ENCODE measurements around the gene TSPO2.
"Not testable (repeated sequence)": the region's sequence is repeated elsewhere in the genome, so short reads cannot be mapped to it uniquely, and the experiment has no call there.

Gene TSPO2

GRCh38 chr6:41042226-41043055 is at the start of gene TSPO2:
TSPO2 (plus strand) TSS chr6:41042467; CDS start chr6:41042986, 519 bp downstream.
- DNase-seq = no peak

GRCh38 chr6:40992746-40993145 is 49.5 kb upstream of the TSPO2 start:
- DNase-seq = no peak

GRCh38 chr6:40996591-40997233 is 45.6 kb upstream of the TSPO2 start:
- DNase-seq = no peak

- DNase-seq = peak; percentile 66
Observed at GRCh38 chr6:40997234-40997957, 44.9 kb upstream of the TSPO2 start.

- DNase-seq = no peak
Observed at GRCh38 chr6:40998661-40999060, 43.6 kb upstream of the TSPO2 start.

- DNase-seq = peak; percentile 44
Observed at GRCh38 chr6:40999569-40999968, 42.7 kb upstream of the TSPO2 start.

GRCh38 chr6:41000248-41000647 is 42.0 kb upstream of the TSPO2 start:
- DNase-seq = no peak

- no peak for DNase-seq
Observed at GRCh38 chr6:41002168-41002567, 40.1 kb upstream of the TSPO2 start.

- DNase-seq = peak; percentile 46
Observed at GRCh38 chr6:41006217-41006616, 36.0 kb upstream of the TSPO2 start.

- DNase-seq = not testable (repeated sequence)
Observed at GRCh38 chr6:41006980-41007379, 35.3 kb upstream of the TSPO2 start.

GRCh38 chr6:41008011-41008410 is 34.3 kb upstream of the TSPO2 start:
- DNase-seq = no peak

- DNase-seq = no peak
Observed at GRCh38 chr6:41009669-41010068, 32.6 kb upstream of the TSPO2 start.

GRCh38 chr6:41011673-41012072 is 30.6 kb upstream of the TSPO2 start:
- no peak for DNase-seq

GRCh38 chr6:41013466-41014153 is 28.7 kb upstream of the TSPO2 start:
- DNase-seq = no peak

- DNase-seq = no peak
Observed at GRCh38 chr6:41014780-41015179, 27.5 kb upstream of the TSPO2 start.

- not testable (repeated sequence) for DNase-seq
Observed at GRCh38 chr6:41015860-41016259, 26.4 kb upstream of the TSPO2 start.

- no peak for DNase-seq
Observed at GRCh38 chr6:41017663-41018062, 24.6 kb upstream of the TSPO2 start.

GRCh38 chr6:41021832-41022231 is 20.4 kb upstream of the TSPO2 start:
- DNase-seq = peak; percentile 68

GRCh38 chr6:41022294-41022693 is 20.0 kb upstream of the TSPO2 start:
- peak; percentile 16 for DNase-seq

GRCh38 chr6:41023114-41023513 is 19.2 kb upstream of the TSPO2 start:
- DNase-seq = no peak

GRCh38 chr6:41025966-41026530 is 16.2 kb upstream of the TSPO2 start:
- DNase-seq = no peak

- no peak for DNase-seq
Observed at GRCh38 chr6:41027241-41027640, 15.0 kb upstream of the TSPO2 start.
